Hair follicle dermal papilla cell (primary cell): Measurements from ENCODE around the gene DRICH1. TPM values are rescaled to one million over a fixed set of nuclear protein-coding genes. Genes with fewer than 3 reads are reported as not detected.

Experiments used
- small RNA-seq: library from RNA; depleted of rRNA; stranded (forward); fragments of <200 nt; gene quantifications from one replicate; pipeline ENCODE3, GENCODE V24; 2012
- total RNA-seq: library from RNA; depleted of rRNA; stranded (reverse); fragments of >200 nt; gene quantifications from 2 replicates; pipeline ENCODE4 v1.2.3, GENCODE V29; 2012

The DRICH1 gene
- total RNA-seq = not detected in 2 replicates

DNA sequence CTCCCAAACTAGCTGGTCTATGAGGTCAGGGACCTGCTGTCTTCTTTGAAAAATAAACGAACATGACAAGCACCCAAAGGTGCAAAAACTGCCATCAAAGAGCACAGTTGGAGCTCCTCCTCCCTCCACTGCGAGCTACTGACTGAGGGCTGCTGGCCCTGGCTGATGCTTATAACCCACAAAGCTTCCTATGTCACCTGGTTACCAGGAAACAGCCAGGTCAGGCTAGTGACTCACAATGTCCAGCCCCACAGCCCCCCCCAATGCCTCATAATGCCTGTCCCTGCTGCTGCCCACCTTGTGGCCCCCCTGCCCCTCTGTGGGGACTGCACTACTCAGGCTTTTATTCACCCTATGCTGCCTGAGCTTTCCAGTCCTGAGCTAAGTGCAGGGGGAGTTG lies at the start of gene DRICH1:
Gene DRICH1 (minus strand): TSS at position 144 of the 400 bp plus-strand sequence. CDS start 298 bp downstream, outside the sequence.

DNA sequence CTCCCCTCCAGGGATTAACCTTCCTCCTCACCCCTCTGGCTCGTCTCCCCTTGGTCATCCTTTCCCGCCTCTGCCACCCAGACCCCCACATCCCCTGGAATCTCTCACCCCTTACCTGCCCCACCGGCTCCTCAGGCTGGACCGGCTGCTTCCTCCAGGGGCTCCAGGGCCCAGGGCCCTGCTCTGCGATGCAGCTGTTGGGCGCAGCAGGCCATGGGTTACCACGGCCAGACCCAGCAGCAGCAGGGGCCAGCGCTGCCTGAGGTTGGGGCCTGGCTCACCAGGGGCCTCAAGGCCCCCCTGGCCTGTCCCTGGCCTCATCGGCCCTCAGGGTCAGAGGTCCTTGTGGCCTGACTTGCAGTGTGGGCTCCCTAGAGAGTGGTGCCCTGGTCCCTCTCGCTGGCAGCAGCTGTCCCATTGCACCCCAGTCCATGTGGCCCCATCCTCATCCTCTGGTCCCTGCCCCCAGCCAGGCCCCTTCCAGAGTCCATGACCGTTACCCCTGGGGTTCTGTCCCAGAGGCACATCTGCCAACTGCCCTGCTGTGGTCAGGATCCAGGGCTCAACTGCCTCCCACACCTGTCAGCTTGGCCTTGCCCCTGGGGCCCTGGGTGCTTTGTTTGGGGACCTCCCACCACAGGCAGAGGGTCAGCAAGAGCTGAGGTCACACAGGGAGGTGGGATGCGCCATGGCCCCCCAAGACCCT lies 52.1 kb downstream of the DRICH1 start, which contains the start of gene IGLL1:
Gene IGLL1 (minus strand): TSS at position 421 of the 706 bp plus-strand sequence. CDS start 100 bp downstream, at position 321.

Small RNA genes lying within 50 kb of the gene (small RNA-seq; reads per million reads assigned to genes)
- gene AP000346.3 = not detected

Other genes starting within 250 kb of the DRICH1 start
- not detected in 2 replicates for gene IGLL1, start 52.0 kb downstream of the DRICH1 start, total RNA-seq
- not detected in 2 replicates for gene RGL4, start 58.7 kb upstream of the DRICH1 start, total RNA-seq
- gene ZNF70, start 118.8 kb upstream of the DRICH1 start, total RNA-seq = 6.8 and 10.4 TPM in 2 replicates
- gene VPREB3, start 122.1 kb upstream of the DRICH1 start, total RNA-seq = not detected in 2 replicates
- 1.8 and 2.2 TPM in 2 replicates for gene C22orf15, start 130.7 kb upstream of the DRICH1 start, total RNA-seq
- 2.6 and 4.3 TPM in 2 replicates for gene CHCHD10, start 135.7 kb upstream of the DRICH1 start, total RNA-seq
- gene MMP11, start 140.5 kb upstream of the DRICH1 start, total RNA-seq = 15.6 and 16.9 TPM in 2 replicates
- 59.9 and 73.2 TPM in 2 replicates for gene SMARCB1, start 154.6 kb upstream of the DRICH1 start, total RNA-seq
- 0.16 and 0.36 TPM in 2 replicates for gene DERL3, start 206.7 kb upstream of the DRICH1 start, total RNA-seq
- 9.2 and 12.7 TPM in 2 replicates for gene SLC2A11, start 225.6 kb upstream of the DRICH1 start, total RNA-seq